Tibial nerve (tissue), 4 donors: ENCODE measurements around the gene ICE2. TPM values are rescaled to one million over a fixed set of nuclear protein-coding genes. Genes with fewer than 3 reads are reported as not detected.
"Not testable (repeated sequence)": the region's sequence is repeated elsewhere in the genome, so short reads cannot be mapped to it uniquely, and the experiment has no call there.

Experiments used
- DNase-seq, 2 donors: peaks; one replicate each; pipeline ENCODE4 v3.0.0-alpha.2; 2019; ENCODE audit warnings: low spot score in 2 of 2
- H3K27ac ChIP-seq, 4 donors: fragments of 200-600 bp; sonication (generic) in 3 of 4; one replicate each; pipeline ENCODE4 v1.5.1; 2017 to 2019; ENCODE audit warnings: mild to moderate bottlenecking in 1 of 4
- H3K27me3 ChIP-seq, 2 donors: fragments of 200-600 bp; sonication (generic) in 1 of 2; one replicate each; pipeline versions ENCODE4 v1.5.1 to v1.6.0; 2017 to 2019
- H3K36me3 ChIP-seq, 3 donors: fragments of 200-600 bp; sonication (generic); one replicate each; pipeline ENCODE4 v1.5.1; 2018 to 2019
- H3K4me1 ChIP-seq, 4 donors: fragments of 200-600 bp; sonication (generic) in 3 of 4; one replicate each; pipeline ENCODE4 v1.5.1; 2017 to 2019
- H3K4me3 ChIP-seq, 4 donors: fragments of 200-600 bp; sonication (generic) in 3 of 4; one replicate each; pipeline ENCODE4 v1.5.1; 2017 to 2019; ENCODE audit warnings: mild to moderate bottlenecking in 1 of 4, moderate library complexity in 1 of 4
- H3K9me3 ChIP-seq, 4 donors: fragments of 200-600 bp; sonication (generic) in 3 of 4; one replicate each; pipeline ENCODE4 v1.5.1; 2017 to 2019
- EP300 ChIP-seq, 2 donors: sonication (generic); formaldehyde crosslinking; IDR thresholded peaks; one replicate each; pipeline ENCODE4 v1.6.1; 2017; ENCODE audit warnings: antibody characterized with exemption in 2 of 2, mild to moderate bottlenecking in 1 of 2
- POLR2A ChIP-seq, 2 donors: fragments of 450-650 bp; IDR thresholded peaks; one replicate each; pipeline ENCODE4 v1.6.1; 2017; ENCODE audit warnings: antibody characterized with exemption in 2 of 2, mild to moderate bottlenecking in 2 of 2, moderate library complexity in 2 of 2
- WGBS, 2 donors: methylation state at CpG; one replicate each; pipeline ENCODE4 v1.1.5; 2018; 5-methylcytosine and 5-hydroxymethylcytosine counted together
- total RNA-seq, 4 donors: library from RNA; depleted of rRNA; stranded (reverse); fragments of >200 nt; gene quantifications; one replicate each; pipeline ENCODE4 v1.1.0, GENCODE V29; 2016
- TF ChIP-seq, protein P1 (sequence below), 5 experiments: fragments of 200-600 bp in 3 of 5; fragments of 450-650 bp in 2 of 5; sonication (generic) in 3 of 5; IDR thresholded peaks; one replicate each; pipeline ENCODE4 v1.5.1; 2016 to 2019; ENCODE audit warnings: antibody characterized with exemption in 5 of 5, mild to moderate bottlenecking in 3 of 5, moderate library complexity in 2 of 5

ICE2 gene
- total RNA-seq, 4 donors from 2014 or later: 23.9 to 44.1 (median 26.0) TPM

DNA sequence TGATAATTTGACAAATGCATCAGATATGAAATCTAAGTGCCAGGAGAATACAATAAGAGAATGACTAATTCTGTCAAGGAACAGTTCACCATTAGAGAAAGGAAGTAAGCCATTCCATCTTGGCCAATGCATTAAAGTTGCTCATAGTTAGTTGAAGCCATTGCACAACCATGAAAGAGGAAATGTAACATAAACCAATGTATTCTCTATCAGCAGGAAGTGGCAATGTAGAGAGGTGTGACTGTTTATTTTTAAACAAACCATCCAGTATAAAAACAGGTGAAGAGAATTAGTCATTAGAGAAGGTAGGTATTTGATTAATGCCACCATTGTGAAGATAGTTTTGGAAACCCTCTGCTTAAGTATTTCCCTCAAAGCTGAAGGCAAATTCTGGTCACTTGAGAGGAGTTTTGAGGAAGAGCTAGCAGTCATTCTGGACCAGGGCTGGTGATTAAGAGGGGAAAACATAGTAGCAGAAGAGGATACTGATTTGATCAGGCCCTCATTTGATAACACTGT lies 70.4 kb downstream of the ICE2 start:
- Histone ChIP-seq H3K4me1 (peaks cover 0 to 35% (median 10%) of the 10 kb centered on the region in 4 donors), H3K36me3 (no peaks in the 10 kb centered on the region), H3K27me3 (no peaks in the 10 kb centered on the region), H3K4me3 (no peak overlapping the region), H3K27ac (peak overlapping the region in 2 of 4 donors; percentile 22 to 77), H3K9me3 (no peaks in the 10 kb centered on the region)
- TF ChIP-seq EP300 (IDR thresholded peaks at IDR 0.05) (peak in 1 of 2 donors; percentile 68), POLR2A (IDR thresholded peaks at IDR 0.05) (no peak)
- TF ChIP-seq, protein P1, sequence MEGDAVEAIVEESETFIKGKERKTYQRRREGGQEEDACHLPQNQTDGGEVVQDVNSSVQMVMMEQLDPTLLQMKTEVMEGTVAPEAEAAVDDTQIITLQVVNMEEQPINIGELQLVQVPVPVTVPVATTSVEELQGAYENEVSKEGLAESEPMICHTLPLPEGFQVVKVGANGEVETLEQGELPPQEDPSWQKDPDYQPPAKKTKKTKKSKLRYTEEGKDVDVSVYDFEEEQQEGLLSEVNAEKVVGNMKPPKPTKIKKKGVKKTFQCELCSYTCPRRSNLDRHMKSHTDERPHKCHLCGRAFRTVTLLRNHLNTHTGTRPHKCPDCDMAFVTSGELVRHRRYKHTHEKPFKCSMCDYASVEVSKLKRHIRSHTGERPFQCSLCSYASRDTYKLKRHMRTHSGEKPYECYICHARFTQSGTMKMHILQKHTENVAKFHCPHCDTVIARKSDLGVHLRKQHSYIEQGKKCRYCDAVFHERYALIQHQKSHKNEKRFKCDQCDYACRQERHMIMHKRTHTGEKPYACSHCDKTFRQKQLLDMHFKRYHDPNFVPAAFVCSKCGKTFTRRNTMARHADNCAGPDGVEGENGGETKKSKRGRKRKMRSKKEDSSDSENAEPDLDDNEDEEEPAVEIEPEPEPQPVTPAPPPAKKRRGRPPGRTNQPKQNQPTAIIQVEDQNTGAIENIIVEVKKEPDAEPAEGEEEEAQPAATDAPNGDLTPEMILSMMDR (IDR thresholded peaks at IDR 0.05): no peak
- DNase-seq: no peak

- Histone ChIP-seq H3K4me1 (peaks cover 0 to 37% (median 16%) of the 10 kb centered on the region in 4 donors), H3K36me3 (no peaks in the 10 kb centered on the region), H3K27me3 (no peaks in the 10 kb centered on the region), H3K4me3 (no peak overlapping the region), H3K9me3 (no peaks in the 10 kb centered on the region), H3K27ac (peak overlapping the region in 2 of 4 donors; percentile 61 to 77)
- TF ChIP-seq EP300 (IDR thresholded peaks at IDR 0.05) (no peak), POLR2A (IDR thresholded peaks at IDR 0.05) (no peak)
- TF ChIP-seq, protein P1 (IDR thresholded peaks at IDR 0.05): no peak
- no peak for DNase-seq
Measured at GRCh38 chr15:60407415-60407805, 71.5 kb downstream of the ICE2 start.

DNA sequence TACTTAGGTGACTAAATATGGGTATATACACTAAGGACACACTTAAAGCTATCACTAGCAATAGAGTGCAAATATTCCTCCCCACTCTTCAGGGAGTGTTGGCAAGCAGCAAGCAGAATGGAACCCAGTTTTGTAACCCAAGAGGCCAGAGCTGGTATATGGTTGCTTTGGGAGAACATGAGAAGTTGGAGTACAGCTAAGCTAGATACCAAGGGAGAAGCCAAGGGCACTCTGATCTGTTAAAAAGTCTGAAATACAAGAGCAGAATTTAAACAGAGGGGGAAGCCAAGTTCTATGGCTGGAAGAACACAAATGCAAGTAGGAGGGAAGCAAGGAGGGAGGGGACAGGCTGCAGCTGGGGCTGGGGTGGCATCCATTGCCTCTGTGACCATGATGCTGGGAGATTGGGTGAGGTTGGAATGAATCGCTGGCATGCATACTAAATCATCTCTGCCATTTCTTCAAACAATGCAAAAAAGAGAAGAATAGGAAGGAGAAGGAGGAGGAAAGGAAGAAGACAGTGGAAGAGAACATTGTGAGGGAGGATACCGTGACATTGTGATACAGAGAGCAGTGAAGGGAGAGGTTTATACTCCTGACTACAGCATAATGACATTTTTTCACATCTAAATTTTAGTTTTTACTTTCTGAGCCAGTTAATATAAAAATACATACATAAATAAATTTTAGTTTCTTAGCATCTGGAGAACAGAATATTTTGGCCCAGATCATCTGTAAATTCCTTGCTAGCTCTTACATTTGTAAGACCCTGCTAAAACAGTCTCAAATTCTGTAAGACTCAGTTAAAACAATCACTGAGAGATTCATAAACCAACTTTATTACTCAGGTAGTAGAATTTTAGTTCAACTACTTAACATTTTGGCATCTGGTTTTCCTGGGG lies 72.2 kb downstream of the ICE2 start:
- H3K4me1 ChIP-seq: peaks cover 0 to 43% (median 21%) of the 10 kb centered on the region in 4 donors
- 48% methylated on average over 2 of the region's 2 CpGs for WGBS, 2 donors
- H3K4me3 ChIP-seq: no peak overlapping the region
- H3K27ac ChIP-seq: peak overlapping the region in 2 of 4 donors; percentile 61 to 72
- DNase-seq: no peak
- no peaks in the 10 kb centered on the region for H3K36me3 ChIP-seq
- no peaks in the 10 kb centered on the region for H3K9me3 ChIP-seq
- no peaks in the 10 kb centered on the region for H3K27me3 ChIP-seq
- TF ChIP-seq POLR2A (IDR thresholded peaks at IDR 0.05) (no peak), EP300 (IDR thresholded peaks at IDR 0.05) (no peak)
- TF ChIP-seq, protein P1 (IDR thresholded peaks at IDR 0.05): no peak

DNA sequence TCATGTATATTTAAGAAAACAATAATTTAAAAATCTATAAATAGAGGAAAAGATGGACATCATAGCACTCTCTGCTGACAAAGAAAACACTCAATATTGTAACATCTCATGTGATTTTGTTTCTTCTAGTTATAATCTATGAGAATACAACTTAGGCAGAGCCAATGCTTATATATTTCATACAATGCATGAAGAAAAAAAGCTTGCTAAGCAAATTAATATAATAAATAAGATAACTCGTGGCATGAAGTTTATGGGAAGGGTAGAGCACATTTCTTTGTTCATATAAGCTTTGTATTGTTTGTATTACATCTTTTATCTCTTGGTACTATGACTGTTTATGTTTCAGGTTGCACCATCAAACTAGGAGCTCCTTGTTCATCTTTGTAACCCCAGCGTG lies 73.5 kb downstream of the ICE2 start:
- Histone ChIP-seq H3K9me3 (no peaks in the 10 kb centered on the region), H3K4me1 (peaks cover 0 to 46% (median 22%) of the 10 kb centered on the region in 4 donors), H3K27ac (no peak overlapping the region), H3K36me3 (no peaks in the 10 kb centered on the region), H3K27me3 (no peaks in the 10 kb centered on the region), H3K4me3 (no peak overlapping the region)
- no peak for DNase-seq
- TF ChIP-seq EP300 (IDR thresholded peaks at IDR 0.05): no peak
- TF ChIP-seq, protein P1 (IDR thresholded peaks at IDR 0.05): no peak
- no peak for TF ChIP-seq POLR2A (IDR thresholded peaks at IDR 0.05)
- 43 to 49% methylated on average over 2 of the region's 2 CpGs for WGBS, 2 donors

DNA sequence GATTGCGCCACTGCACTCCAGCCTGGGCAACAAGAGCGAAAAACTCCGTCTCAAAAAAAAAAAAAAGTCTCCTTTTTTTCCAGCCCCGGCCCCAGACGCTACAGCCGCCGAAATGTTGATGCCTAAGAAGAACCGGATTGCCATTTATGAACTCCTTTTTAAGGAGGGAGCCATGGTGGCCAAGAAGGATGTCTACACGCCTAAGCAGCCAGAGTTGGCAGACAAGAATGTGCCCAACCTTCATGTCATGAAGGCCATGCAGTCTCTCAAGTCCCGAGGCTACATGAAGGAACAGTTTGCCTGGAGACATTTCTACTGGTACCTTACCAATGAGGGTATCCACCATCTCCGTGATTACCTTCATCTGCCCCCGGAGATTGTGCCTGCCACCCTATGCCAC lies 74.6 kb downstream of the ICE2 start:
- not testable (repeated sequence) for H3K27me3 ChIP-seq, DNase-seq, H3K4me3 ChIP-seq, H3K27ac ChIP-seq, H3K36me3 ChIP-seq, H3K9me3 ChIP-seq
- WGBS, 2 donors: 95 to 98% methylated on average over 12 of the region's 12 CpGs
- peaks cover 0 to 56% (median 22%) of the 10 kb centered on the region in 4 donors for H3K4me1 ChIP-seq
